Fibroblast of villous mesenchyme (primary cell): Measurements from ENCODE around the gene VWC2. TPM values are rescaled to one million over a fixed set of nuclear protein-coding genes. Genes with fewer than 3 reads are reported as not detected.

ENCODE experiments used
- DNase-seq: peaks from one replicate; pipeline ENCODE4 v3.0.0-alpha.2; 2010; ENCODE audit warnings: low read depth
- H3K4me3 ChIP-seq: 2 replicates; pipeline ENCODE4 v1.5.1; 2011; ENCODE audit warnings: low read depth, mild to moderate bottlenecking, low read length
- CTCF ChIP-seq: IDR thresholded peaks from 2 replicates; pipeline ENCODE4 v1.5.1; 2012; ENCODE audit warnings: low read depth, mild to moderate bottlenecking, low read length; ENCODE audit not compliant: insufficient read depth
- total RNA-seq: library from RNA; depleted of rRNA; stranded (reverse); fragments of >200 nt; gene quantifications from 2 replicates; pipeline ENCODE4 v1.2.3, GENCODE V29; 2012

VWC2 gene
- total RNA-seq, 1 donor: not detected

DNA sequence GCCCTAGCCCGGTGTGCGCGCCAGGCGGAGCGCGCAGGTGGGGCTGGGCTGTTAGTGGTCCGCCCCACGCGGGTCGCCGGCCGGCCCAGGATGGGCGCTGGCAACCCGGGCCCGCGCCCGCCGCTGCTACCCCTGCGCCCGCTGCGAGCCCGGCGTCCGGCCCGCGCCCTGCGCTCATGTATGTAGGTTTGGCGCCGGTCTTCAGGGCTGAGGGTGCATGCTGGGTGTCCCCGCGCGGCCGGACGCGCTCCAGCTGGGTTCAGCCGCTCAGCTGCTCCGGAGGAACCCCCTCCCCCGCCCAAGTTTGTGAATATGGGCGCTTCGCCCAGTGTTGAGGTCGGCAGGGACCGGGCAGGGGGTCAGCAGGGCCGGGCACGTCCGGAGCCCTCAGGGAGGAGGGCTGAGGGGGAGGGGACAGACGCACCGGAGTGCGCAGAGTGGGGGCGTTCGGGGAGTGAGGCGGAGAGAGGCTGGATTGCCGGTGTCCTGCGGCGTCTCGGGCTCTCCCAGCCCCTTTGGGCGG, 559 bp downstream of the VWC2 start:
- TF ChIP-seq CTCF: no peak
- no peak overlapping the region for H3K4me3 ChIP-seq
- DNase-seq: no peak

GRCh38 chr7:49774459-49775064, 1.1 kb downstream of the VWC2 start:
- no peak overlapping the region for H3K4me3 ChIP-seq
- DNase-seq: no peak
- TF ChIP-seq CTCF: no peak

DNA sequence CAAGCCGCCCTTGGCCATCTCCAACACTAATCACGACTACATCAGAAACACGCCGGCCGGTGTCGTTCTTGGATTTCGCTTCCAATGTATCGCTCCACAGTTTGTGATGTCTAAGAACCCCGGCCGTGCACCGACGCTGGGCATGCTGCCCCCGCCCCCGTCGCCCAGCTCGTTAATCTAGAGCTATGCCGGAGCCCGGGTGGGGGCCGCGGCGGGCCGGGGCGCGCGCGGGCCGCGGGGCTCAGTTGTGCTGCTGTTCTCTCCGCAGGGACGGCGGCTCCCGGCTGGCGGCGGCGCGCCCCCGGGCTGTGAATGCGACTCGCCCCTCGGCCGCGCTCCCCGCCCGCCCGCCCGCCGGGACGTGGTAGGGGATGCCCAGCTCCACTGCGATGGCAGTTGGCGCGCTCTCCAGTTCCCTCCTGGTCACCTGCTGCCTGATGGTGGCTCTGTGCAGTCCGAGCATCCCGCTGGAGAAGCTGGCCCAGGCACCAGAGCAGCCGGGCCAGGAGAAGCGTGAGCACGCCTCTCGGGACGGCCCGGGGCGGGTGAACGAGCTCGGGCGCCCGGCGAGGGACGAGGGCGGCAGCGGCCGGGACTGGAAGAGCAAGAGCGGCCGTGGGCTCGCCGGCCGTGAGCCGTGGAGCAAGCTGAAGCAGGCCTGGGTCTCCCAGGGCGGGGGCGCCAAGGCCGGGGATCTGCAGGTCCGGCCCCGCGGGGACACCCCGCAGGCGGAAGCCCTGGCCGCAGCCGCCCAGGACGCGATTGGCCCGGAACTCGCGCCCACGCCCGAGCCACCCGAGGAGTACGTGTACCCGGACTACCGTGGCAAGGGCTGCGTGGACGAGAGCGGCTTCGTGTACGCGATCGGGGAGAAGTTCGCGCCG, 1.9 kb downstream of the VWC2 start:
- H3K4me3 ChIP-seq: no peak overlapping the region
- no peak for DNase-seq
- no peak for TF ChIP-seq CTCF

DNA sequence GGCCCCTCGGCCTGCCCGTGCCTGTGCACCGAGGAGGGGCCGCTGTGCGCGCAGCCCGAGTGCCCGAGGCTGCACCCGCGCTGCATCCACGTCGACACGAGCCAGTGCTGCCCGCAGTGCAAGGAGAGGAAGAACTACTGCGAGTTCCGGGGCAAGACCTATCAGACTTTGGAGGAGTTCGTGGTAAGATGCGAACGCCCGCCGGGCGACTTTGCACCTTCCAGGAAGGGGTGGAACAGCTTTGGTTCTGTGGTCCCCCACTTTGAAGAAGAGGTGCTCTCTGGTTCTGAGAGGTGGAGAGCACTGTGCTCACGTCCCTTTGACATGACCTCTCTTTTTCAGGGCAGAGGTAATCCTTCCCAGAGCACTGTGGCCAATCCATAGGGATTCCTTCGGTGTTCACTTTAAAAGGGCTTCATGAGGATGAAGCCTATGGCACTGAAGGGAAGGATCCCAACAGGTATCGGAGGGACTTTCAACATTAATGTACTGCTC, 2.6 kb downstream of the VWC2 start:
- H3K4me3 ChIP-seq: no peak overlapping the region
- no peak for DNase-seq
- no peak for TF ChIP-seq CTCF

- no peak for DNase-seq
- H3K4me3 ChIP-seq: no peak overlapping the region
- TF ChIP-seq CTCF: no peak
These were observed 3.6 kb downstream of the VWC2 start for GRCh38 chr7:49776994-49777393.

GRCh38 chr7:49778731-49779270, 5.4 kb downstream of the VWC2 start:
- no peak for TF ChIP-seq CTCF
- H3K4me3 ChIP-seq: no peak overlapping the region
- no peak for DNase-seq
